HCT116 (cell line): ENCODE results near the gene LAYN. TPM values are rescaled to one million over a fixed set of nuclear protein-coding genes. Genes with fewer than 3 reads are reported as not detected.

Source experiments
- ATAC-seq: fragments of 200-7000 bp; cut with Tn5 transposase; 2 replicates; pipeline ENCODE4 v1.9.1; 2020; ENCODE audit warnings: mild to moderate bottlenecking, moderate library complexity
- BruUV-seq: library from RNA; stranded (reverse); fragments of 400-500 nt; replicated peaks from 2 replicates; lab custom pipeline; 2021; lab: Mats Ljungman, UMichigan
- CTCF ChIA-PET: fragments of 300-600 bp; sonication (Branson Sonifier 250); formaldehyde crosslinking; loops from one replicate; lab custom pipeline; 2021; ENCODE audit warnings: antibody characterized with exemption; lab: Charles Lee
- POLR2A ChIA-PET: fragments of 300-600, 350-600 bp; sonication (Branson Sonifier 250); formaldehyde crosslinking; loops from one replicate; lab custom pipeline; 2021; ENCODE audit warnings: antibody characterized with exemption; lab: Charles Lee
- RAD21 ChIA-PET, 2 experiments: fragments of 300-600 bp; sonication (Branson Sonifier 250); formaldehyde crosslinking; loops; one replicate each; lab custom pipeline; 2023; ENCODE audit warnings: low total read pairs in 2 of 2; ENCODE audit not compliant: uncharacterized antibody in 2 of 2, unreplicated experiment in 2 of 2, low non-redundant PET in 1 of 2; lab: Charles Lee
- DNase-seq: peaks from one replicate; pipeline ENCODE4 v3.0.0-alpha.2; 2010; ENCODE audit warnings: low read depth, low spot score
- H2AFZ ChIP-seq: fragments of 200-600 bp; shearing (Covaris generic), sonication (generic); 2 replicates; pipeline ENCODE4 v1.6.1; 2017; ENCODE audit warnings: low read depth, mixed run types, mixed read lengths, antibody characterized with exemption, low read length; ENCODE audit not compliant: poor library complexity, severe bottlenecking
- H3K27ac ChIP-seq: 2 replicates; pipeline ENCODE4 v1.5.1; 2012; ENCODE audit warnings: low read depth, low read length
- H3K27me3 ChIP-seq: fragments of 200-600 bp; sonication (generic); 2 replicates; pipeline ENCODE4 v1.6.1; 2016; ENCODE audit warnings: mixed run types, low read length, mixed read lengths; ENCODE audit not compliant: insufficient read depth
- H3K36me3 ChIP-seq, 2 experiments: fragments of 200-500 bp in 1 of 2; fragments of 200-600 bp in 1 of 2; sonication (Bioruptor generic) in 1 of 2; sonication (generic) in 1 of 2; 2 replicates each; pipeline versions ENCODE4 v1.5.1 to v1.6.1; 2014 to 2016; ENCODE audit warnings: low read length in 2 of 2, inconsistent platforms in 1 of 2, mixed read lengths in 1 of 2, mixed run types in 1 of 2; ENCODE audit not compliant: insufficient read depth in 2 of 2, control insufficient read depth in 1 of 2
- H3K4me1 ChIP-seq, 2 experiments: fragments of 200-600 bp in 1 of 2; sonication (generic) in 1 of 2; 2 replicates each; pipeline versions ENCODE4 v1.5.1 to v1.6.1; 2012 to 2017; ENCODE audit warnings: low read length in 2 of 2, inconsistent platforms in 1 of 2, mild to moderate bottlenecking in 1 of 2, mixed read lengths in 1 of 2, mixed run types in 1 of 2, moderate library complexity in 1 of 2; ENCODE audit not compliant: insufficient read depth in 2 of 2, control insufficient read depth in 1 of 2
- H3K4me2 ChIP-seq: fragments of 200-600 bp; sonication (generic); 2 replicates; pipeline ENCODE4 v1.6.1; 2017; ENCODE audit warnings: mixed run types, low read length, mixed read lengths
- H3K4me3 ChIP-seq, 2 experiments: fragments of 200-600 bp in 1 of 2; sonication (generic) in 1 of 2; replicated peaks in 1 of 2; 2 replicates each; pipeline ENCODE4 v1.5.1; 2011 to 2016; ENCODE audit warnings: low read length in 2 of 2, control low read depth in 1 of 2, low read depth in 1 of 2, mild to moderate bottlenecking in 1 of 2, mixed read lengths in 1 of 2, mixed run types in 1 of 2
- H3K79me2 ChIP-seq: fragments of 200-600 bp; sonication (generic); 2 replicates; pipeline ENCODE4 v1.6.1; 2017; ENCODE audit warnings: mild to moderate bottlenecking, mixed run types, low read length, moderate library complexity, mixed read lengths; ENCODE audit not compliant: insufficient read depth
- H3K9ac ChIP-seq: fragments of 200-600 bp; sonication (generic); 2 replicates; pipeline ENCODE4 v1.6.1; 2016; ENCODE audit warnings: low read length, mixed read lengths
- H3K9me2 ChIP-seq: fragments of 200-600 bp; sonication (generic), shearing (Covaris generic); 2 replicates; pipeline ENCODE4 v1.6.1; 2017; ENCODE audit warnings: mixed run types, mild to moderate bottlenecking, moderate library complexity; ENCODE audit not compliant: insufficient read depth
- H3K9me3 ChIP-seq, 2 experiments: fragments of 200-500 bp in 1 of 2; fragments of 200-600 bp in 1 of 2; sonication (Bioruptor generic) in 1 of 2; sonication (generic) in 1 of 2; 2 replicates each; pipeline ENCODE4 v1.6.1; 2014 to 2017; ENCODE audit warnings: low read length in 2 of 2, mixed read lengths in 2 of 2, inconsistent platforms in 1 of 2, low read depth in 1 of 2, mild to moderate bottlenecking in 1 of 2, mixed run types in 1 of 2, moderate library complexity in 1 of 2; ENCODE audit not compliant: control insufficient read depth in 1 of 2, insufficient read depth in 1 of 2
- H4K20me1 ChIP-seq: fragments of 200-600 bp; sonication (generic), shearing (Covaris generic); 2 replicates; pipeline ENCODE4 v1.6.1; 2017; ENCODE audit warnings: mixed run types, mild to moderate bottlenecking, moderate library complexity; ENCODE audit not compliant: insufficient read depth
- CBX3 ChIP-seq: IDR thresholded peaks from 2 replicates; pipeline ENCODE4 v1.6.1; 2012; ENCODE audit warnings: low read depth
- CEBPB ChIP-seq: IDR thresholded peaks from 2 replicates; pipeline ENCODE4 v1.6.1; 2012; ENCODE audit warnings: low read depth
- EZH2 ChIP-seq: fragments of 200-600 bp; sonication (generic); IDR thresholded peaks from 2 replicates; pipeline ENCODE4 v1.6.1; 2017; ENCODE audit warnings: antibody characterized with exemption, mixed run types
- JUND ChIP-seq: IDR thresholded peaks from 2 replicates; pipeline ENCODE4 v1.6.1; 2012
- MAX ChIP-seq: IDR thresholded peaks from 2 replicates; pipeline ENCODE4 v1.6.1; 2012
- REST ChIP-seq: IDR thresholded peaks from 2 replicates; pipeline ENCODE4 v1.6.1; 2012; ENCODE audit warnings: low read depth
- YY1 ChIP-seq: IDR thresholded peaks from 2 replicates; pipeline ENCODE4 v1.6.1; 2011; ENCODE audit warnings: low read length, low read depth, moderate library complexity, mild to moderate bottlenecking; ENCODE audit not compliant: insufficient replicate concordance; ENCODE audit errors: extremely low read depth
- intact Hi-C: fragments of 100-400 bp; cut with micrococcal nuclease; formaldehyde crosslinking; loops from 2 replicates; pipeline ENCODE4 v1.10.0; 2022
- total RNA-seq: library from RNA; stranded (reverse); gene quantifications from one replicate; pipeline ENCODE4 v1.2.1, GENCODE V29; 2021; ENCODE audit not compliant: unreplicated experiment
- TF ChIP-seq, protein P1 (sequence below), 3 experiments: fragments of 200-600 bp in 1 of 3; sonication (generic) in 1 of 3; IDR thresholded peaks in 2 of 3; conservative IDR thresholded peaks in 1 of 3; 2 replicates each; pipeline ENCODE4 v1.5.1; 2012 to 2017; ENCODE audit warnings: low read depth in 2 of 3, low read length in 2 of 3, antibody characterized with exemption in 1 of 3, borderline replicate concordance in 1 of 3, control low read depth in 1 of 3, mild to moderate bottlenecking in 1 of 3, mixed read lengths in 1 of 3, mixed run types in 1 of 3, moderate library complexity in 1 of 3; ENCODE audit not compliant: insufficient read depth in 1 of 3

Gene LAYN
- total RNA-seq, 1 experiment from 2014 or later = not detected

DNA sequence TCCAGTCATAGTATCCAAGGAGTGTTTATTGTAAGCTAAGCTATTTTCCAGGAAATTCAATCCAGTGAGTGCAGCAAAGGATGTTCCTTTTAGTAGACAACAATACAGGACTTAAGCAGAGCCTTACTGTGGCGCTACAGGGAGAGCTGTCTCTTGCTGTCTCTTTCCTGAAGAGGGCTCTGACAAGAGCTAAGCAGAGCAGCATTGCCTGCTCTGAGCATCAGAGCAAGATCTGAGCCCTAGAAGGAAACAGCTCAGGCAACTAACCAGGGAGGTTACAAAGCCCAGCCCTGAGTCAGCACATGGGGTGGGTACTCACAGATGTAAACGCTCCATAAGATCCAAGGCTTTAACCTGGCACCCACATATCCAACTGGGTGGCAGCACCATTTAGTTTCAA, 8.0 kb downstream of the LAYN start:
- RAD21 ChIA-PET = no interaction called here
- CTCF ChIA-PET = no interaction called here

More for the DNA sequence above, 8.0 kb downstream of the LAYN start:
- Histone ChIP-seq H3K9me3 (no peaks in the 10 kb centered on the region), H3K79me2 (no peaks in the 10 kb centered on the region), H4K20me1 (no peaks in the 10 kb centered on the region), H3K9me2 (no peaks in the 10 kb centered on the region), H3K4me3 (no peak overlapping the region), H3K27ac (no peak overlapping the region), H3K27me3 (no peaks in the 10 kb centered on the region), H3K4me2 (no peak overlapping the region), H3K4me1 (no peaks in the 10 kb centered on the region), H2AFZ (no peak overlapping the region), H3K36me3 (no peaks in the 10 kb centered on the region), H3K9ac (no peak overlapping the region)
- TF ChIP-seq MAX = no peak
- TF ChIP-seq EZH2 = no peak
- TF ChIP-seq REST = no peak
- no peak for TF ChIP-seq YY1
- TF ChIP-seq, protein P1, sequence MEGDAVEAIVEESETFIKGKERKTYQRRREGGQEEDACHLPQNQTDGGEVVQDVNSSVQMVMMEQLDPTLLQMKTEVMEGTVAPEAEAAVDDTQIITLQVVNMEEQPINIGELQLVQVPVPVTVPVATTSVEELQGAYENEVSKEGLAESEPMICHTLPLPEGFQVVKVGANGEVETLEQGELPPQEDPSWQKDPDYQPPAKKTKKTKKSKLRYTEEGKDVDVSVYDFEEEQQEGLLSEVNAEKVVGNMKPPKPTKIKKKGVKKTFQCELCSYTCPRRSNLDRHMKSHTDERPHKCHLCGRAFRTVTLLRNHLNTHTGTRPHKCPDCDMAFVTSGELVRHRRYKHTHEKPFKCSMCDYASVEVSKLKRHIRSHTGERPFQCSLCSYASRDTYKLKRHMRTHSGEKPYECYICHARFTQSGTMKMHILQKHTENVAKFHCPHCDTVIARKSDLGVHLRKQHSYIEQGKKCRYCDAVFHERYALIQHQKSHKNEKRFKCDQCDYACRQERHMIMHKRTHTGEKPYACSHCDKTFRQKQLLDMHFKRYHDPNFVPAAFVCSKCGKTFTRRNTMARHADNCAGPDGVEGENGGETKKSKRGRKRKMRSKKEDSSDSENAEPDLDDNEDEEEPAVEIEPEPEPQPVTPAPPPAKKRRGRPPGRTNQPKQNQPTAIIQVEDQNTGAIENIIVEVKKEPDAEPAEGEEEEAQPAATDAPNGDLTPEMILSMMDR (IDR thresholded peaks at IDR 0.05 in 2 of 3, conservative IDR thresholded peaks at IDR 0.05 in 1 of 3; ENCODE audit: borderline replicate concordance in 1 of 3, insufficient read depth in 1 of 3, low read depth in 2 of 3, low read length in 2 of 3) = no peak
- no peak for TF ChIP-seq JUND
- TF ChIP-seq CBX3 = no peak
- no peak for TF ChIP-seq CEBPB
- BruUV-seq = no TSS peak
- POLR2A ChIA-PET = no interaction called here
- DNase-seq (no peak), ATAC-seq (no peak)
- intact Hi-C loops = no loop called here
